HepG2 (cell line): ENCODE data around the gene NBEAL2. TPM values are rescaled to one million over a fixed set of nuclear protein-coding genes. Genes with fewer than 3 reads are reported as not detected.

Experiments
- CEBPG ChIP-seq: IDR thresholded peaks from 2 replicates; pipeline ENCODE4 v1.6.1; 2016
- IRF1 ChIP-seq: sonication (generic); formaldehyde crosslinking; IDR thresholded peaks from 2 replicates; pipeline ENCODE4 v1.4.0; 2020; ENCODE audit warnings: low read depth, mild to moderate bottlenecking, missing genetic modification reagents
- MED1 ChIP-seq: sonication (generic); formaldehyde crosslinking; IDR thresholded peaks from 2 replicates; pipeline ENCODE4 v1.4.0; 2020; ENCODE audit warnings: missing genetic modification reagents
- MED8 ChIP-seq: sonication (generic); formaldehyde crosslinking; IDR thresholded peaks from 2 replicates; pipeline ENCODE4 v1.8.1; 2023; ENCODE audit warnings: mild to moderate bottlenecking, missing genetic modification reagents; ENCODE audit not compliant: insufficient replicate concordance
- NCOR1 ChIP-seq: fragments of 200-600 bp; sonication (generic); IDR thresholded peaks from 2 replicates; pipeline ENCODE4 v1.7.0; 2017; ENCODE audit warnings: antibody characterized with exemption, low read length, borderline replicate concordance
- POGZ ChIP-seq: sonication (generic); formaldehyde crosslinking; IDR thresholded peaks from 2 replicates; pipeline ENCODE4 v1.4.0; 2020; ENCODE audit warnings: mild to moderate bottlenecking, missing genetic modification reagents
- POLR2AphosphoS2 ChIP-seq: IDR thresholded peaks from 2 replicates; pipeline ENCODE4 v1.6.1; 2011; ENCODE audit warnings: low read depth, low read length, improper control_type of control experiment
- RAD21 ChIP-seq: fragments of 450-650 bp; formaldehyde crosslinking; IDR thresholded peaks from 2 replicates; pipeline ENCODE4 v1.5.0; 2020; ENCODE audit warnings: mild to moderate bottlenecking
- RBFOX2 ChIP-seq: fragments of 200-400 bp; formaldehyde crosslinking; IDR thresholded peaks from 2 replicates; pipeline ENCODE4 v1.6.1; 2017; ENCODE audit warnings: low read depth, mild to moderate bottlenecking, low read length
- REL ChIP-seq: sonication (generic); formaldehyde crosslinking; conservative IDR thresholded peaks from 2 replicates; pipeline ENCODE4 v1.8.0; 2022; ENCODE audit warnings: mild to moderate bottlenecking, missing genetic modification reagents, moderate library complexity
- SALL2 ChIP-seq: sonication (generic); formaldehyde crosslinking; IDR thresholded peaks from 2 replicates; pipeline ENCODE4 v1.8.1; 2023; ENCODE audit warnings: mild to moderate bottlenecking, missing genetic modification reagents, inconsistent platforms
- SCMH1 ChIP-seq: sonication (generic); formaldehyde crosslinking; IDR thresholded peaks from 2 replicates; pipeline ENCODE4 v1.9.0; 2021; ENCODE audit warnings: missing genetic modification reagents, mild to moderate bottlenecking, borderline replicate concordance
- SKIL ChIP-seq: sonication (generic); formaldehyde crosslinking; IDR thresholded peaks from 2 replicates; pipeline ENCODE4 v1.8.0; 2022; ENCODE audit warnings: missing genetic modification reagents, mild to moderate bottlenecking, moderate library complexity, borderline replicate concordance
- SOX5 ChIP-seq: IDR thresholded peaks from 2 replicates; pipeline ENCODE4 v1.6.1; 2016; ENCODE audit warnings: borderline replicate concordance
- TARDBP ChIP-seq: sonication (generic); formaldehyde crosslinking; IDR thresholded peaks from 2 replicates; pipeline ENCODE4 v1.8.0; 2022; ENCODE audit warnings: mild to moderate bottlenecking, missing genetic modification reagents
- ZBTB14 ChIP-seq: sonication (generic); formaldehyde crosslinking; IDR thresholded peaks from 2 replicates; pipeline ENCODE4 v1.4.0; 2020; ENCODE audit warnings: missing genetic modification reagents
- ZNF101 ChIP-seq: sonication (generic); formaldehyde crosslinking; IDR thresholded peaks from 2 replicates; pipeline ENCODE4 v1.4.0; 2020; ENCODE audit warnings: mild to moderate bottlenecking, low read depth, missing genetic modification reagents, borderline replicate concordance
- ZNF136 ChIP-seq: sonication (generic); formaldehyde crosslinking; IDR thresholded peaks from 2 replicates; pipeline ENCODE4 v1.8.1; 2022; ENCODE audit warnings: low read depth, mild to moderate bottlenecking, moderate library complexity, missing genetic modification reagents
- ZNF329 ChIP-seq: sonication (generic); formaldehyde crosslinking; IDR thresholded peaks from 2 replicates; pipeline ENCODE4 v1.9.0; 2021; ENCODE audit warnings: low read depth, mild to moderate bottlenecking, missing genetic modification reagents
- ZNF570 ChIP-seq: sonication (generic); formaldehyde crosslinking; IDR thresholded peaks from 2 replicates; pipeline ENCODE4 v1.4.0; 2020; ENCODE audit warnings: mild to moderate bottlenecking, missing genetic modification reagents, borderline replicate concordance
- ZNF652 ChIP-seq: IDR thresholded peaks from 2 replicates; pipeline ENCODE4 v1.6.1; 2016; ENCODE audit warnings: low read depth, borderline replicate concordance
- ZNF660 ChIP-seq: sonication (generic); formaldehyde crosslinking; IDR thresholded peaks from 2 replicates; pipeline ENCODE4 v1.5.1; 2020; ENCODE audit warnings: mild to moderate bottlenecking, low read depth, missing genetic modification reagents, borderline replicate concordance
- ZNF749 ChIP-seq: sonication (generic); formaldehyde crosslinking; IDR thresholded peaks from 2 replicates; pipeline ENCODE4 v1.8.0; 2022; ENCODE audit warnings: mild to moderate bottlenecking, missing genetic modification reagents, moderate library complexity, borderline replicate concordance
- ZNF878 ChIP-seq: sonication (generic); formaldehyde crosslinking; IDR thresholded peaks from 2 replicates; pipeline ENCODE4 v1.8.1; 2023; ENCODE audit warnings: mild to moderate bottlenecking, missing genetic modification reagents, moderate library complexity
- ZSCAN25 ChIP-seq: sonication (generic); formaldehyde crosslinking; IDR thresholded peaks from 2 replicates; pipeline ENCODE4 v1.8.0; 2022; ENCODE audit warnings: mild to moderate bottlenecking, missing genetic modification reagents
- polyA plus RNA-seq, 8 experiments: library from polyadenylated mRNA; depleted of rRNA in 3 of 8; stranded (reverse) in 7 of 8; unstranded in 1 of 8; fragments of >200 nt; fragmentation: Illumina TruSeq in 4 of 8; extraction: Trizol in 4 of 8; gene quantifications; 2 replicates each; pipeline versions ENCODE4 v1.2.1 to v1.2.3, GENCODE V29; 2011 to 2016; ENCODE audit warnings: low read depth in 4 of 8, missing spikeins in 1 of 8, mixed read lengths in 1 of 8; ENCODE audit not compliant: insufficient read depth in 1 of 8
- total RNA-seq, 5 experiments: library from RNA; depleted of rRNA; stranded (reverse); fragments of >200 nt; fragmentation: Illumina TruSeq; extraction: Trizol; gene quantifications; 2 replicates each; pipeline ENCODE4 v1.2.3, GENCODE V29; 2016; ENCODE audit warnings: low read depth in 1 of 5
- TF ChIP-seq, protein P1 (sequence below): conservative IDR thresholded peaks from 2 replicates; pipeline ENCODE4 v1.6.1; 2018; ENCODE audit warnings: missing genetic modification reagents

NBEAL2 gene
- total and polyA plus RNA-seq, 2 of the 13 experiments (the other 11 are each of a cell fraction or from before 2014, with no cell fraction given): 9.7 to 12.4 TPM

DNA sequence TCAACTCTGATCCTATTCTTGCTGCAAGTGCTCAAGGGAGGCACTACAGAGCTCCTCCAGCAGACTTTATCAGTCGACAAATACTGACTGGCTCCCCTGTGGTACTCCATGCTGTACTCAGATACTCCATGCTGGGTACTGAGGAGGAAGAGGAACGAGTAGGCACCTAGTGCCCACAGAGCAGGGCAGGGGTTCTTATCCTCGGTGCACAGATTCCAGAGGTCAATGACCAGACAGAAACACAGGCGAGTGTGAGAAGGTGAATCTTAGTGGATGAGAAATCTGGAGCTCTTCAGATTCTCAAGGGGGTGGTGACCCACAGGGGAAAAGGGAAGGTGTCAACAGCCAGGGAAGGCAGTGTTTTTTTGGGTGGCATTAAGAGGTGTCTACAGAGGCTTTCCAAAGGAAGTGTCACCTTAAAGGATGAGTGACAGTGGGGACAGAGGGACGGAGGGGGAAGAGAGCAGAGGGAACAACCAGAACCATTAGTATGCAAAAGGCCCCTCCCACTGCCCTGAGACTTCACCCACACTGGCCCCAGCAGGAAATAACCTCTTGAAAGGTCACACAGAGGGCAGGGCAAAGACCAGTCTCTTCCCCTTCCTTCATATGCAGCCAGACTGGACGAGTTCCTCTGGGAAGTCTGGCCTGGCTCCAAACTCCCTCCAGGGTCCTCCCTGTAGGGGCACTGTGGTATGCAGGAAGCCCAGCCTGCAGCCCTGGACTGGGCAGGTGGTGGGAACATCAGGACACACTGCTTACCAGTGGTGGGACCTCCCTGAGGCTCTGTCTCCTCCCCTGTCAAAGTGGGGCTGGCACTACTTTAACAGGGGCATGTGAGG, 30.4 kb upstream of the NBEAL2 start (continued):
- no peak for TF ChIP-seq RAD21 (CRISPR knock-in tag)
- 0 out of 2 replicates have a peak, but pooled peaks have one; percentile 31 for TF ChIP-seq MED1 (CRISPR knock-in tag)
- no peak for TF ChIP-seq SCMH1 (CRISPR knock-in tag)
- TF ChIP-seq ZNF878: no peak
- TF ChIP-seq REL (CRISPR knock-in tag): no peak
- no peak for TF ChIP-seq ZNF652
- TF ChIP-seq CEBPG (CRISPR knock-in tag): no peak
- TF ChIP-seq, protein P1, sequence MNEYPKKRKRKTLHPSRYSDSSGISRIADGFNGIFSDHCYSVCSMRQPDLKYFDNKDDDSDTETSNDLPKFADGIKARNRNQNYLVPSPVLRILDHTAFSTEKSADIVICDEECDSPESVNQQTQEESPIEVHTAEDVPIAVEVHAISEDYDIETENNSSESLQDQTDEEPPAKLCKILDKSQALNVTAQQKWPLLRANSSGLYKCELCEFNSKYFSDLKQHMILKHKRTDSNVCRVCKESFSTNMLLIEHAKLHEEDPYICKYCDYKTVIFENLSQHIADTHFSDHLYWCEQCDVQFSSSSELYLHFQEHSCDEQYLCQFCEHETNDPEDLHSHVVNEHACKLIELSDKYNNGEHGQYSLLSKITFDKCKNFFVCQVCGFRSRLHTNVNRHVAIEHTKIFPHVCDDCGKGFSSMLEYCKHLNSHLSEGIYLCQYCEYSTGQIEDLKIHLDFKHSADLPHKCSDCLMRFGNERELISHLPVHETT (CRISPR knock-in tag): no peak
- TF ChIP-seq TARDBP (CRISPR knock-in tag): no peak
- TF ChIP-seq IRF1 (CRISPR knock-in tag): no peak
- TF ChIP-seq POGZ (CRISPR knock-in tag): no peak
- peak; percentile 32; the same call in 1 of the 2 replicates for TF ChIP-seq NCOR1
- TF ChIP-seq POLR2AphosphoS2: no peak
- no peak for TF ChIP-seq SALL2
- no peak for TF ChIP-seq ZNF101
- no peak for TF ChIP-seq ZNF660 (CRISPR knock-in tag)
- peak; percentile 42; the same call in 1 of the 2 replicates for TF ChIP-seq SOX5 (CRISPR knock-in tag)
- no peak for TF ChIP-seq ZNF329 (CRISPR knock-in tag)
- TF ChIP-seq ZBTB14: no peak
- TF ChIP-seq ZNF749 (CRISPR knock-in tag): no peak
- TF ChIP-seq ZSCAN25 (CRISPR knock-in tag): no peak
- TF ChIP-seq ZNF136 (CRISPR knock-in tag): no peak
- TF ChIP-seq ZNF570: no peak
- peak; percentile 93 for TF ChIP-seq SKIL
- no peak for TF ChIP-seq MED8 (CRISPR knock-in tag)
- no peak for TF ChIP-seq RBFOX2
